Common myeloid progenitor, CD34-positive (primary cell): Measurements from ENCODE around the gene CNKSR1.

Experiments used
- CTCF ChIA-PET: fragments of 350-600 bp; sonication (Branson Sonifier 250); formaldehyde crosslinking; loops from one replicate; lab custom pipeline; 2021; ENCODE audit warnings: antibody characterized with exemption; lab: Charles Lee
- POLR2A ChIA-PET: fragments of 350-600 bp; sonication (Branson Sonifier 250); formaldehyde crosslinking; loops from one replicate; lab custom pipeline; 2021; ENCODE audit warnings: antibody characterized with exemption; lab: Charles Lee
- DNase-seq, 3 donors: peaks; one replicate each; pipeline versions ENCODE4 v3.0.0 to v3.0.0-alpha.2; 2013
- H3K27ac ChIP-seq, 2 experiments: 1 replicate in 1 of 2; 2 replicates in 1 of 2; pipeline ENCODE4 v1.7.0; 2013; ENCODE audit warnings: inconsistent platforms in 2 of 2, low read length in 2 of 2, mild to moderate bottlenecking in 2 of 2, low read depth in 1 of 2, moderate library complexity in 1 of 2; ENCODE audit not compliant: severe bottlenecking in 2 of 2, insufficient read depth in 1 of 2, poor library complexity in 1 of 2
- H3K27me3 ChIP-seq, 5 experiments: replicated peaks in 2 of 5; 1 replicate in 3 of 5; 2 replicates in 2 of 5; pipeline versions ENCODE4 v1.6.1 to v1.7.0; 2013; ENCODE audit warnings: low read length in 4 of 5, mild to moderate bottlenecking in 2 of 5, moderate library complexity in 2 of 5, inconsistent platforms in 1 of 5; ENCODE audit not compliant: insufficient read depth in 5 of 5, control insufficient read depth in 4 of 5
- H3K36me3 ChIP-seq, 4 experiments: 1 replicate in 2 of 4; 2 replicates in 2 of 4; pipeline versions ENCODE4 v1.6.1 to v1.7.0; 2013; ENCODE audit warnings: low read length in 3 of 4, control low read depth in 1 of 4, mild to moderate bottlenecking in 1 of 4; ENCODE audit not compliant: control insufficient read depth in 4 of 4, insufficient read depth in 4 of 4
- H3K4me1 ChIP-seq, 4 experiments: 1 replicate in 3 of 4; 2 replicates in 1 of 4; pipeline versions ENCODE4 v1.6.1 to v1.7.1; 2013; ENCODE audit warnings: low read length in 3 of 4, mild to moderate bottlenecking in 3 of 4, control low read depth in 1 of 4, inconsistent platforms in 1 of 4, moderate library complexity in 1 of 4; ENCODE audit not compliant: control insufficient read depth in 4 of 4, insufficient read depth in 4 of 4; ENCODE audit errors: control extremely low read depth in 1 of 4
- H3K4me3 ChIP-seq, 7 experiments: 1 replicate in 4 of 7; 2 replicates in 3 of 7; pipeline versions ENCODE4 v1.5.1 to v1.7.0; 2013; ENCODE audit warnings: mild to moderate bottlenecking in 7 of 7, low read length in 6 of 7, moderate library complexity in 6 of 7, inconsistent platforms in 2 of 7, low read depth in 2 of 7, control low read depth in 1 of 7; ENCODE audit not compliant: insufficient read depth in 4 of 7, control insufficient read depth in 1 of 7; ENCODE audit errors: extremely low read depth in 1 of 7
- H3K9me3 ChIP-seq, 5 experiments: 1 replicate in 4 of 5; 2 replicates in 1 of 5; pipeline versions ENCODE4 v1.6.1 to v1.7.1; 2013; ENCODE audit warnings: low read length in 4 of 5, mild to moderate bottlenecking in 2 of 5, inconsistent platforms in 1 of 5, low read depth in 1 of 5, moderate library complexity in 1 of 5; ENCODE audit not compliant: control insufficient read depth in 4 of 5, insufficient read depth in 2 of 5; ENCODE audit errors: control extremely low read depth in 1 of 5
- WGBS: methylation state at CpG from one replicate; pipeline ENCODE4 v1.1.5; 2013; ENCODE audit not compliant: insufficient coverage; 5-methylcytosine and 5-hydroxymethylcytosine counted together

The CNKSR1 gene

GRCh38 chr1:26138974-26139558 lies 38.2 kb upstream of the CNKSR1 start:
- ChIA-PET CTCF (interaction anchor here (0.6 to 11.6 kb wide), 9 partner anchors 13 to 225 kb away, joined by 3 to 188 read pairs (median 4); partner anchors contain the start of gene CEP85), POLR2A (interaction anchor here (0.6 to 0.7 kb wide), 2 partner anchors 8 to 13 kb away, joined by 3 read pairs; no protein-coding TSS in a partner anchor)
- peaks cover 0 to 1% (median 0%) of the 10 kb centered on the region in 5 experiments for H3K9me3 ChIP-seq
- DNase-seq, result peak in 1 of 3 donors; percentile 37
- H3K4me3 ChIP-seq, result no peak overlapping the region
- no peaks in the 10 kb centered on the region for H3K27me3 ChIP-seq
- H3K27ac ChIP-seq, result no peak overlapping the region
- no peaks in the 10 kb centered on the region for H3K36me3 ChIP-seq
- peaks cover 0 to 5% (median 1%) of the 10 kb centered on the region in 4 experiments for H3K4me1 ChIP-seq
- 75% methylated on average over 2 of the region's 3 CpGs for WGBS

DNA sequence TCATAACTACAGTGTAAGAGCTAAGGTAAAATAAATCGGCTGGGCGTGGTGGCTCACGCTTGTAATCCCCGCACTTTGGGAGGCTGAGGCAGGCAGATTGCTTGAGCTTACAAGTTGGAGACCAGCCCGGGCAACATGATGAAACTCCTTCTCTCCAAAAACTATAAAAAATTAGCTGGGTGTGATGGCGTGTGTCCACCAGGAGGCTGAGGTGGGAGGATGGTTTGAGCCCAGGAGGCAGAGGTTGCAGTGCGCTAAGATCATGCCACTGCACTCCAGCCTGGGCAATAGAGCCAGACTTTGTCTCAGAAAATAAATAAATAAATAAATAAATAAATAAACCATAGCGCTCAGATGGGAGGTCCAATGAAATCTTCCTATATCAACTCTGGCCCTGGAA lies 35.1 kb upstream of the CNKSR1 start:
- Histone ChIP-seq H3K4me1 (peaks cover 0 to 8% (median 4%) of the 10 kb centered on the region in 4 experiments), H3K27ac (no peak overlapping the region), H3K4me3 (no peak overlapping the region), H3K36me3 (no peaks in the 10 kb centered on the region), H3K9me3 (no peaks in the 10 kb centered on the region), H3K27me3 (peaks cover 0 to 2% (median 0%) of the 10 kb centered on the region in 5 experiments)
- ChIA-PET POLR2A (interaction anchor here (0.6 kb wide), 1 partner anchor 30 kb away, joined by 4 read pairs; no protein-coding TSS in a partner anchor), CTCF (interaction anchor here (0.6 to 11.6 kb wide), 7 partner anchors 10 to 58 kb away, joined by 3 to 188 read pairs (median 4); partner anchors contain the start of genes PDIK1L and ZNF593)
- DNase-seq, result peak in 2 of 3 donors; percentile 51 to 52
- WGBS, result 100% methylated on average over 5 of the region's 8 CpGs

DNA sequence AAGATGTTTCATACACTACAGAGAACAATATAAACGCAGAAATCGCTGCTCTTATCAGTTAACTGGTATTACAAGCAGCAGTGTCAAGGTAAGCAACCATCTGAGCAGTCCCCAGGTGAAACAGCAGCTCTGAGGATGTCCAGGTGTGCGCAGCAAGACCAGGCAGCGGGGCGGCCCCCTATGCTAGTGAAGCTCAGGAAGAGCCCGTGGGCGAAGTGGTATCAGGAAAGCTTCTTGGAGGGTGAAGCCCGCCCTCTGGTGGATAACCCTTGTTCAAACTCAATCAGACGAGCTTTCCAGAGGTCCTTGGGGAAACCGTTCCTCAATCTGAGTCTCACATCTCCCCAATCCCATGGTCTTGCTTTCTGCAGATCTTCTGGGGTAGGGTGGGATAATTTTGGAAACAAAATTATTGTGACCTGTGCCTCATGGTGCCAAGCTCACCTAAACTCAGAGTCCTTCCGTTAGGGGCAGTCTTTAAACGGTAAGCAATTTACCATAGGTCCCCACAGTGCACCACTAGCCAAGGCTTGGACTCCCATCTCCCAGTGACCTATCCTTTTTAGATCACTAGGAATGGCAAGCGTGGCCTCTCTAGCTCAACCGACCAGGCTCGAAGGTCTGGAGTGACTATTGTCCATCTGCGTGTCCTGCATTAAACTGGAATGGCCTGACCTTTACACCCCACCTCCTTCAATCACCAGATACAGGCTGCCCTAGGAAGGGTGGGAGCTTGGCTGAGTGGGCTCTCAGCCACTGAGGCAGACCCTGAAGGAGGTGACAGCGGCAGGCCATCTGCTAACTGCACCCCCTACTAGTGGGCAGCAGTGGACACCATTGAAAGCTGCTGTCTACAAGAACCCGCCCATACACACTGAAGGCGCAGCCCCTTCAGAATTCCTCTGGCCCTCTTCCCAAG lies 32.0 kb upstream of the CNKSR1 start:
- Histone ChIP-seq H3K9me3 (no peaks in the 10 kb centered on the region), H3K4me1 (peaks cover 0 to 3% (median 3%) of the 10 kb centered on the region in 4 experiments), H3K4me3 (peak overlapping the region in 1 of 7 experiments; percentile 37), H3K27ac (no peak overlapping the region), H3K27me3 (peaks cover 0 to 10% (median 0%) of the 10 kb centered on the region in 5 experiments), H3K36me3 (no peaks in the 10 kb centered on the region)
- CTCF ChIA-PET, result interaction anchor here (0.5 to 11.6 kb wide), 22 partner anchors 11 to 973 kb away, joined by 3 to 188 read pairs (median 6); partner anchors contain the start of genes C1orf232, FAM110D, PDIK1L and ZNF593
- POLR2A ChIA-PET, result interaction anchor here (1.2 to 1.6 kb wide), 2 partner anchors 10 to 40 kb away, joined by 4 read pairs; no protein-coding TSS in a partner anchor
- peak; percentile 71 to 84 (median 82) for DNase-seq
- WGBS, result 49% methylated on average over 12 of the region's 19 CpGs

GRCh38 chr1:26145960-26146294 lies 31.4 kb upstream of the CNKSR1 start:
- Histone ChIP-seq H3K9me3 (no peaks in the 10 kb centered on the region), H3K4me3 (no peak overlapping the region), H3K4me1 (peaks cover 0 to 3% (median 3%) of the 10 kb centered on the region in 4 experiments), H3K36me3 (no peaks in the 10 kb centered on the region), H3K27me3 (peaks cover 0 to 10% (median 0%) of the 10 kb centered on the region in 5 experiments), H3K27ac (no peak overlapping the region)
- 75% methylated on average over 4 of the region's 6 CpGs for WGBS
- no peak for DNase-seq
- CTCF ChIA-PET, result interaction anchor here (0.7 to 11.6 kb wide), 12 partner anchors 10 to 110 kb away, joined by 3 to 188 read pairs (median 10); partner anchors contain the start of genes C1orf232, FAM110D and ZNF593
- POLR2A ChIA-PET, result interaction anchor here (0.7 to 1.6 kb wide), 2 partner anchors 9 to 11 kb away, joined by 4 to 6 read pairs; no protein-coding TSS in a partner anchor

GRCh38 chr1:26148887-26149286 lies 28.4 kb upstream of the CNKSR1 start:
- CTCF ChIA-PET, result interaction anchor here (1.3 to 11.6 kb wide), 5 partner anchors 7 to 85 kb away, joined by 3 to 188 read pairs (median 56); partner anchors contain the start of genes CEP85 and FAM110D
- H3K36me3 ChIP-seq, result no peaks in the 10 kb centered on the region
- no peak for DNase-seq
- H3K9me3 ChIP-seq, result no peaks in the 10 kb centered on the region
- no peak overlapping the region for H3K4me3 ChIP-seq
- H3K4me1 ChIP-seq, result peaks cover 0 to 3% (median 3%) of the 10 kb centered on the region in 4 experiments
- peaks cover 0 to 10% (median 0%) of the 10 kb centered on the region in 5 experiments for H3K27me3 ChIP-seq
- POLR2A ChIA-PET, result interaction anchor here (0.6 kb wide), 1 partner anchor 58 kb away, joined by 3 read pairs; no protein-coding TSS in a partner anchor
- no peak overlapping the region for H3K27ac ChIP-seq

GRCh38 chr1:26153966-26154532 lies 23.2 kb upstream of the CNKSR1 start:
- Histone ChIP-seq H3K36me3 (no peaks in the 10 kb centered on the region), H3K9me3 (no peaks in the 10 kb centered on the region), H3K4me3 (no peak overlapping the region), H3K4me1 (peaks cover 0 to 36% (median 30%) of the 10 kb centered on the region in 4 experiments), H3K27me3 (peaks cover 0 to 17% (median 0%) of the 10 kb centered on the region in 5 experiments), H3K27ac (no peak overlapping the region)
- ChIA-PET CTCF (interaction anchor here (0.9 to 5.7 kb wide), 7 partner anchors 7 to 51 kb away, joined by 3 to 56 read pairs (median 6); partner anchors contain the start of gene ZNF593), POLR2A (no interaction called here)
- no peak for DNase-seq
- WGBS, result 100% methylated on average over 1 of the region's 5 CpGs
